Lower leg skin (tissue), 3 donors: ENCODE data around the gene DNAJC4.

Experiments used
- POLR2A ChIP-seq, 2 donors: fragments of 450-650 bp; IDR thresholded peaks; one replicate each; pipeline ENCODE4 v1.6.1; 2016 to 2017; ENCODE audit warnings: antibody characterized with exemption in 2 of 2, mild to moderate bottlenecking in 1 of 2, moderate library complexity in 1 of 2
- TF ChIP-seq, protein P1 (sequence below), 3 donors: fragments of 450-650 bp; IDR thresholded peaks; one replicate each; pipeline ENCODE4 v1.5.1; 2016; ENCODE audit warnings: antibody characterized with exemption in 3 of 3, mild to moderate bottlenecking in 3 of 3, moderate library complexity in 2 of 3

GRCh38 chr11:64265176-64266160 is 35.1 kb downstream of the DNAJC4 start:
- no peak for TF ChIP-seq POLR2A (IDR thresholded peaks at IDR 0.05)
- TF ChIP-seq, protein P1, sequence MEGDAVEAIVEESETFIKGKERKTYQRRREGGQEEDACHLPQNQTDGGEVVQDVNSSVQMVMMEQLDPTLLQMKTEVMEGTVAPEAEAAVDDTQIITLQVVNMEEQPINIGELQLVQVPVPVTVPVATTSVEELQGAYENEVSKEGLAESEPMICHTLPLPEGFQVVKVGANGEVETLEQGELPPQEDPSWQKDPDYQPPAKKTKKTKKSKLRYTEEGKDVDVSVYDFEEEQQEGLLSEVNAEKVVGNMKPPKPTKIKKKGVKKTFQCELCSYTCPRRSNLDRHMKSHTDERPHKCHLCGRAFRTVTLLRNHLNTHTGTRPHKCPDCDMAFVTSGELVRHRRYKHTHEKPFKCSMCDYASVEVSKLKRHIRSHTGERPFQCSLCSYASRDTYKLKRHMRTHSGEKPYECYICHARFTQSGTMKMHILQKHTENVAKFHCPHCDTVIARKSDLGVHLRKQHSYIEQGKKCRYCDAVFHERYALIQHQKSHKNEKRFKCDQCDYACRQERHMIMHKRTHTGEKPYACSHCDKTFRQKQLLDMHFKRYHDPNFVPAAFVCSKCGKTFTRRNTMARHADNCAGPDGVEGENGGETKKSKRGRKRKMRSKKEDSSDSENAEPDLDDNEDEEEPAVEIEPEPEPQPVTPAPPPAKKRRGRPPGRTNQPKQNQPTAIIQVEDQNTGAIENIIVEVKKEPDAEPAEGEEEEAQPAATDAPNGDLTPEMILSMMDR (IDR thresholded peaks at IDR 0.05), result no peak
